Caco-2 (cell line): ENCODE results near the gene YDJC. TPM values are rescaled to one million over a fixed set of nuclear protein-coding genes. Genes with fewer than 3 reads are reported as not detected.

Source experiments
- BruUV-seq: library from RNA; stranded (reverse); fragments of 400-500 nt; replicated peaks from 2 replicates; lab custom pipeline; 2021; lab: Mats Ljungman, UMichigan
- CTCF ChIA-PET: fragments of 300-600 bp; sonication (Branson Sonifier 250); formaldehyde crosslinking; loops from one replicate; lab custom pipeline; 2022; ENCODE audit warnings: antibody characterized with exemption; lab: Charles Lee
- POLR2A ChIA-PET: fragments of 300-600 bp; sonication (Branson Sonifier 250); formaldehyde crosslinking; loops from one replicate; lab custom pipeline; 2022; ENCODE audit warnings: antibody characterized with exemption; lab: Charles Lee
- DNase-seq, 2 experiments: peaks; one replicate each; pipeline versions ENCODE4 v3.0.0 to v3.0.0-alpha.2; 2020 to 2022
- H3K27me3 ChIP-seq: replicated peaks from 2 replicates; pipeline ENCODE4 v1.6.0; 2011; ENCODE audit warnings: low read length; ENCODE audit not compliant: control insufficient read depth, insufficient read depth
- H3K36me3 ChIP-seq: 2 replicates; pipeline ENCODE4 v1.5.1; 2011; ENCODE audit warnings: low read length; ENCODE audit not compliant: control insufficient read depth, insufficient read depth
- H3K4me1 ChIP-seq: fragments of 250-450 bp; sonication (Bioruptor Pico); 2 replicates; pipeline ENCODE4 v1.5.1; 2020; ENCODE audit warnings: mild to moderate bottlenecking
- H3K4me3 ChIP-seq: 2 replicates; pipeline ENCODE4 v1.5.1; 2011; ENCODE audit warnings: low read depth, mild to moderate bottlenecking, control low read depth, low read length
- H3K9me3 ChIP-seq: fragments of 250-450 bp; sonication (Bioruptor Pico); 2 replicates; pipeline ENCODE4 v1.5.1; 2020; ENCODE audit warnings: mild to moderate bottlenecking, moderate library complexity
- H3K27ac Mint-ChIP-seq: one replicate; pipeline ENCODE4 v1.8.0; 2022; ENCODE audit warnings: mixed read lengths; ENCODE audit not compliant: unreplicated experiment
- H3K27me3 Mint-ChIP-seq: one replicate; pipeline ENCODE4 v1.8.0; 2022; ENCODE audit warnings: mixed read lengths; ENCODE audit not compliant: insufficient read depth, unreplicated experiment
- H3K36me3 Mint-ChIP-seq: one replicate; pipeline ENCODE4 v1.8.0; 2022; ENCODE audit warnings: mild to moderate bottlenecking, mixed read lengths; ENCODE audit not compliant: insufficient read depth, unreplicated experiment
- H3K4me1 Mint-ChIP-seq: one replicate; pipeline ENCODE4 v1.8.0; 2022; ENCODE audit warnings: low read depth, mixed read lengths; ENCODE audit not compliant: unreplicated experiment
- H3K4me3 Mint-ChIP-seq: one replicate; pipeline ENCODE4 v1.8.0; 2022; ENCODE audit warnings: mild to moderate bottlenecking, moderate library complexity, mixed read lengths; ENCODE audit not compliant: unreplicated experiment
- H3K9me3 Mint-ChIP-seq: one replicate; pipeline ENCODE4 v1.8.0; 2022; ENCODE audit warnings: mixed read lengths; ENCODE audit not compliant: unreplicated experiment
- CTCF ChIP-seq, 2 experiments: fragments of 200-600 bp in 1 of 2; IDR thresholded peaks; 1 replicate in 1 of 2; 2 replicates in 1 of 2; pipeline versions ENCODE4 v1.5.1 to v1.8.0; 2011 to 2022; ENCODE audit warnings: antibody characterized with exemption in 1 of 2, control low read depth in 1 of 2, inconsistent platforms in 1 of 2, low read depth in 1 of 2, low read length in 1 of 2, mild to moderate bottlenecking in 1 of 2, moderate library complexity in 1 of 2; ENCODE audit not compliant: insufficient read depth in 1 of 2, severe bottlenecking in 1 of 2, unreplicated experiment in 1 of 2
- intact Hi-C: fragments of 100-400 bp; cut with micrococcal nuclease; formaldehyde crosslinking; loops from one replicate; pipeline ENCODE4 v1.10.0; 2022; ENCODE audit not compliant: unreplicated experiment
- total RNA-seq: library from RNA; stranded (reverse); gene quantifications from 2 replicates; pipeline ENCODE4 v1.2.3, GENCODE V29; 2022

YDJC gene
- total RNA-seq, 1 experiment from 2014 or later, result 60.0 TPM

DNA sequence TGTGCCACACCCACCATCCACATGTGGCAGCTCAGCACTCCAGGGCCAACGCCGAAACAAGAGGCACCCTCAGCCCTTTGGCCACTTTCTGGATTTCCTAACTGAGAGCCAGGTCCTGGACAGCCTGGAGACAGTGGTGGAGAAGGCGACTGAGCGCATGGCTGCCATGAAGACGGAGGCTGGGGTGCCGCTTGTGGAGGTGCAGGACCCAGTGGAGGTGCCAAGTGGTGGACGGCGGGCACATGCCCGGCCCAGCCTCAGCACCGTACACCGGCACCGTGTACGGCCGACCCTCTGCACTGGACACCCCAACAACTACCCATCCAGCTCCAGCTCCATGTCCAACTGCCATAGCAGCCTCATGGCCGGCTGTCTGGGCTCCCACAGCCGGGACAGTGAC lies 4.3 kb upstream of the YDJC start:
- peaks cover 9% of the 10 kb centered on the region for H3K36me3 Mint-ChIP-seq
- Histone ChIP-seq H3K36me3 (no peaks in the 10 kb centered on the region), H3K4me1 (peaks cover 14% of the 10 kb centered on the region), H3K9me3 (no peaks in the 10 kb centered on the region), H3K27me3 (no peaks in the 10 kb centered on the region), H3K4me3 (no peak overlapping the region)
- no peak overlapping the region for H3K27ac Mint-ChIP-seq
- no TSS peak for BruUV-seq
- intact Hi-C loops, result no loop called here
- no peaks in the 10 kb centered on the region for H3K27me3 Mint-ChIP-seq
- DNase-seq, result no peak
- H3K4me3 Mint-ChIP-seq, result no peak overlapping the region
- CTCF ChIA-PET, result interaction anchor here (0.6 to 6.9 kb wide), 3 partner anchors 8 to 13 kb away, joined by 3 to 179 read pairs (median 3); partner anchors contain the start of gene SDF2L1
- H3K9me3 Mint-ChIP-seq, result no peaks in the 10 kb centered on the region
- POLR2A ChIA-PET, result interaction anchor here (2.5 kb wide), 1 partner anchor 8 kb away, joined by 9 read pairs; the partner anchor contains the start of gene SDF2L1
- H3K4me1 Mint-ChIP-seq, result no peaks in the 10 kb centered on the region
- no peak for TF ChIP-seq CTCF (IDR thresholded peaks at IDR 0.05; ENCODE audit: insufficient read depth in 1 of 2, low read depth in 1 of 2, low read length in 1 of 2, severe bottlenecking in 1 of 2, unreplicated experiment in 1 of 2)

DNA sequence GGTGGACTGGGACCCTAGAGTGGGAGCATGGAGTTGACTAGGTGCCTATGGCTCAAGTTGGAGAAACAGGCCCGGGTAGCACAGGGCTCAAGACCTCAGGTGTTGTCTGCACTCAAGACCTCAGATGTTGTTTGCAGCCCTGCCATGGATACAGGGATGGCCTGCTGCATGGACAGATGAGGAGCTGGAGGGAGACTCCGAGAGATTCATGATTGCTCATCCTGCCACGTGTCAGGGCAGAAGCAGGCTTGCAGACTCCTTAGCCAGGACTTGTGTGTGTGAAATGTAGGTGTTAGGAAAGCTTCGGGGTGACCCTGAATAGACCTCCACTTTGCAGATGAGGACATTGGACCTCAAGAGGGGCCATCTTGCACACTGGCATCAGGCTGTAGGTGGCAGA lies 3.7 kb upstream of the YDJC start:
- Histone ChIP-seq H3K4me1 (peaks cover 8% of the 10 kb centered on the region), H3K4me3 (no peak overlapping the region), H3K9me3 (no peaks in the 10 kb centered on the region), H3K27me3 (no peaks in the 10 kb centered on the region), H3K36me3 (no peaks in the 10 kb centered on the region)
- H3K9me3 Mint-ChIP-seq, result no peaks in the 10 kb centered on the region
- ChIA-PET POLR2A (interaction anchor here (2.5 kb wide), 1 partner anchor 9 kb away, joined by 9 read pairs; the partner anchor contains the start of gene SDF2L1), CTCF (interaction anchor here (1.5 to 6.9 kb wide), 2 partner anchors 9 to 13 kb away, joined by 3 to 179 read pairs; partner anchors contain the start of gene SDF2L1)
- H3K27me3 Mint-ChIP-seq, result no peaks in the 10 kb centered on the region
- no peaks in the 10 kb centered on the region for H3K4me1 Mint-ChIP-seq
- BruUV-seq, result no TSS peak
- no peak overlapping the region for H3K27ac Mint-ChIP-seq
- DNase-seq, result no peak
- intact Hi-C loops, result no loop called here
- H3K4me3 Mint-ChIP-seq, result no peak overlapping the region
- no peak for TF ChIP-seq CTCF (IDR thresholded peaks at IDR 0.05; ENCODE audit: insufficient read depth in 1 of 2, low read depth in 1 of 2, low read length in 1 of 2, severe bottlenecking in 1 of 2, unreplicated experiment in 1 of 2)
- peaks cover 15% of the 10 kb centered on the region for H3K36me3 Mint-ChIP-seq

GRCh38 chr22:21632931-21633330 lies 3.1 kb upstream of the YDJC start:
- Mint-ChIP-seq H3K4me1 (no peaks in the 10 kb centered on the region), H3K27ac (no peak overlapping the region), H3K27me3 (no peaks in the 10 kb centered on the region), H3K9me3 (no peaks in the 10 kb centered on the region), H3K4me3 (no peak overlapping the region), H3K36me3 (peaks cover 20% of the 10 kb centered on the region)
- peaks cover 7% of the 10 kb centered on the region for H3K4me1 ChIP-seq
- ChIA-PET POLR2A (interaction anchor here (2.5 kb wide), 1 partner anchor 9 kb away, joined by 9 read pairs; the partner anchor contains the start of gene SDF2L1), CTCF (interaction anchor here (0.6 to 6.9 kb wide), 3 partner anchors 9 to 543 kb away, joined by 3 to 179 read pairs (median 4); partner anchors contain the start of gene SDF2L1)
- no TSS peak for BruUV-seq
- DNase-seq, result no peak
- no peaks in the 10 kb centered on the region for H3K27me3 ChIP-seq
- no peaks in the 10 kb centered on the region for H3K9me3 ChIP-seq
- intact Hi-C loops, result no loop called here
- no peak for TF ChIP-seq CTCF (IDR thresholded peaks at IDR 0.05; ENCODE audit: insufficient read depth in 1 of 2, low read depth in 1 of 2, low read length in 1 of 2, severe bottlenecking in 1 of 2, unreplicated experiment in 1 of 2)
- H3K4me3 ChIP-seq, result no peak overlapping the region
- H3K36me3 ChIP-seq, result peaks cover 2% of the 10 kb centered on the region; the same call in 1 of the 2 replicates
